ENCODE data around the gene ARHGAP9. TPM values are rescaled to one million over a fixed set of nuclear protein-coding genes. Genes with fewer than 3 reads are reported as not detected.

ARHGAP9 gene
- total RNA-seq, 1 donor from 2014 or later: 102 TPM

GRCh38 chr12:57470970-57471656, 8.6 kb downstream of the ARHGAP9 start:
- intact Hi-C loops (cut with micrococcal nuclease): no loop called here
- DNase-seq (ENCODE audit: low spot score): no peak
- Mint-ChIP-seq H3K9me3 (no peaks in the 10 kb centered on the region), H3K4me3 (no peak overlapping the region), H3K27ac (no peak overlapping the region), H3K4me1 (ENCODE audit: low read depth) (peaks cover 17% of the 10 kb centered on the region), H3K27me3 (ENCODE audit: insufficient read depth) (no peaks in the 10 kb centered on the region), H3K36me3 (ENCODE audit: low read depth) (peaks cover 45% of the 10 kb centered on the region)

GRCh38 chr12:57470286-57470969, 9.2 kb downstream of the ARHGAP9 start:
- no peak for DNase-seq (ENCODE audit: low spot score)
- H3K27me3 Mint-ChIP-seq (ENCODE audit: insufficient read depth): no peaks in the 10 kb centered on the region
- no peaks in the 10 kb centered on the region for H3K9me3 Mint-ChIP-seq
- no peak overlapping the region for H3K27ac Mint-ChIP-seq
- no peak overlapping the region for H3K4me3 Mint-ChIP-seq
- peaks cover 44% of the 10 kb centered on the region for H3K36me3 Mint-ChIP-seq (ENCODE audit: low read depth)
- intact Hi-C loops (cut with micrococcal nuclease): no loop called here
- H3K4me1 Mint-ChIP-seq (ENCODE audit: low read depth): peaks cover 17% of the 10 kb centered on the region

GRCh38 chr12:57469296-57470164, 10.1 kb downstream of the ARHGAP9 start:
- Mint-ChIP-seq H3K27me3 (ENCODE audit: insufficient read depth) (no peaks in the 10 kb centered on the region), H3K4me1 (ENCODE audit: low read depth) (peaks cover 19% of the 10 kb centered on the region), H3K27ac (no peak overlapping the region), H3K4me3 (no peak overlapping the region), H3K36me3 (ENCODE audit: low read depth) (peaks cover 40% of the 10 kb centered on the region), H3K9me3 (no peaks in the 10 kb centered on the region)
- intact Hi-C loops (cut with micrococcal nuclease): no loop called here
- DNase-seq (ENCODE audit: low spot score): no peak

- H3K27ac Mint-ChIP-seq: no peak overlapping the region
- peaks cover 28% of the 10 kb centered on the region for H3K36me3 Mint-ChIP-seq (ENCODE audit: low read depth)
- H3K27me3 Mint-ChIP-seq (ENCODE audit: insufficient read depth): peaks cover 2% of the 10 kb centered on the region
- no peak overlapping the region for H3K4me3 Mint-ChIP-seq
- no peaks in the 10 kb centered on the region for H3K9me3 Mint-ChIP-seq
- intact Hi-C loops (cut with micrococcal nuclease): no loop called here
- no peak for DNase-seq (ENCODE audit: low spot score)
- H3K4me1 Mint-ChIP-seq (ENCODE audit: low read depth): peaks cover 20% of the 10 kb centered on the region
Observed at GRCh38 chr12:57467915-57468314, 11.8 kb downstream of the ARHGAP9 start.

GRCh38 chr12:57467212-57467874, 12.3 kb downstream of the ARHGAP9 start:
- Mint-ChIP-seq H3K27me3 (ENCODE audit: insufficient read depth) (peaks cover 2% of the 10 kb centered on the region), H3K9me3 (no peaks in the 10 kb centered on the region), H3K27ac (no peak overlapping the region), H3K4me3 (no peak overlapping the region), H3K4me1 (ENCODE audit: low read depth) (peaks cover 26% of the 10 kb centered on the region), H3K36me3 (ENCODE audit: low read depth) (peaks cover 22% of the 10 kb centered on the region)
- intact Hi-C loops (cut with micrococcal nuclease): no loop called here
- DNase-seq (ENCODE audit: low spot score): no peak

GRCh38 chr12:57465747-57466505, 13.7 kb downstream of the ARHGAP9 start:
- H3K9me3 Mint-ChIP-seq: no peaks in the 10 kb centered on the region
- DNase-seq (ENCODE audit: low spot score): no peak
- no peak overlapping the region for H3K4me3 Mint-ChIP-seq

GRCh38 chr12:57465030-57465746, 14.5 kb downstream of the ARHGAP9 start:
- intact Hi-C loops (cut with micrococcal nuclease): no loop called here
- Mint-ChIP-seq H3K9me3 (no peaks in the 10 kb centered on the region), H3K4me1 (ENCODE audit: low read depth) (peaks cover 45% of the 10 kb centered on the region), H3K4me3 (no peak overlapping the region), H3K36me3 (ENCODE audit: low read depth) (peaks cover 18% of the 10 kb centered on the region), H3K27me3 (ENCODE audit: insufficient read depth) (peaks cover 16% of the 10 kb centered on the region), H3K27ac (no peak overlapping the region)
- no peak for DNase-seq (ENCODE audit: low spot score)

More at GRCh38 chr12:57465747-57466505, 13.7 kb downstream of the ARHGAP9 start:
- Mint-ChIP-seq H3K27ac (no peak overlapping the region), H3K27me3 (ENCODE audit: insufficient read depth) (peaks cover 12% of the 10 kb centered on the region), H3K36me3 (ENCODE audit: low read depth) (peaks cover 18% of the 10 kb centered on the region), H3K4me1 (ENCODE audit: low read depth) (peaks cover 38% of the 10 kb centered on the region)
- intact Hi-C loops (cut with micrococcal nuclease): no loop called here

- intact Hi-C loops (cut with micrococcal nuclease): no loop called here
- no peak for DNase-seq (ENCODE audit: low spot score)
- Mint-ChIP-seq H3K27me3 (ENCODE audit: insufficient read depth) (peaks cover 19% of the 10 kb centered on the region), H3K9me3 (no peaks in the 10 kb centered on the region), H3K4me1 (ENCODE audit: low read depth) (peaks cover 49% of the 10 kb centered on the region), H3K36me3 (ENCODE audit: low read depth) (peaks cover 14% of the 10 kb centered on the region), H3K27ac (no peak overlapping the region), H3K4me3 (no peak overlapping the region)
Observed at GRCh38 chr12:57464569-57464968, 15.1 kb downstream of the ARHGAP9 start.

- no peaks in the 10 kb centered on the region for H3K9me3 Mint-ChIP-seq
- H3K36me3 Mint-ChIP-seq (ENCODE audit: low read depth): peaks cover 3% of the 10 kb centered on the region
- intact Hi-C loops (cut with micrococcal nuclease): loop anchor here (1.0 kb wide), 2 partner anchors 13 to 200 kb away; no protein-coding TSS in a partner anchor
- H3K4me3 Mint-ChIP-seq: peak overlapping the region; percentile 86
- no peak for DNase-seq (ENCODE audit: low spot score)
- peaks cover 60% of the 10 kb centered on the region for H3K4me1 Mint-ChIP-seq (ENCODE audit: low read depth)
- peaks cover 21% of the 10 kb centered on the region for H3K27me3 Mint-ChIP-seq (ENCODE audit: insufficient read depth)
- H3K27ac Mint-ChIP-seq: peak overlapping the region; percentile 72
Observed at GRCh38 chr12:57462912-57463253, 16.8 kb downstream of the ARHGAP9 start.

- Mint-ChIP-seq H3K27me3 (ENCODE audit: insufficient read depth) (peaks cover 21% of the 10 kb centered on the region), H3K27ac (peak overlapping the region; percentile 72), H3K4me1 (ENCODE audit: low read depth) (peaks cover 60% of the 10 kb centered on the region), H3K36me3 (ENCODE audit: low read depth) (peaks cover 3% of the 10 kb centered on the region), H3K9me3 (no peaks in the 10 kb centered on the region), H3K4me3 (peak overlapping the region; percentile 86)
- peak; percentile 85 for DNase-seq (ENCODE audit: low spot score)
- intact Hi-C loops (cut with micrococcal nuclease): loop anchor here (1.0 kb wide), 2 partner anchors 14 to 199 kb away; no protein-coding TSS in a partner anchor
Observed at GRCh38 chr12:57462251-57462911, 17.3 kb downstream of the ARHGAP9 start.

- no peaks in the 10 kb centered on the region for H3K9me3 Mint-ChIP-seq
- peak overlapping the region; percentile 86 for H3K4me3 Mint-ChIP-seq
- intact Hi-C loops (cut with micrococcal nuclease): loop anchor here (1.0 kb wide), 2 partner anchors 14 to 199 kb away; no protein-coding TSS in a partner anchor
- no peaks in the 10 kb centered on the region for H3K36me3 Mint-ChIP-seq (ENCODE audit: low read depth)
- no peak overlapping the region for H3K27ac Mint-ChIP-seq
- no peak for DNase-seq (ENCODE audit: low spot score)
- H3K4me1 Mint-ChIP-seq (ENCODE audit: low read depth): peaks cover 60% of the 10 kb centered on the region
- H3K27me3 Mint-ChIP-seq (ENCODE audit: insufficient read depth): peaks cover 21% of the 10 kb centered on the region
Observed at GRCh38 chr12:57461917-57462250, 17.8 kb downstream of the ARHGAP9 start.
